Pulmonary artery endothelial cell (primary cell): ENCODE measurements around the gene GALNT15. TPM values are rescaled to one million over a fixed set of nuclear protein-coding genes. Genes with fewer than 3 reads are reported as not detected.

Experiments used
- DNase-seq: peaks from one replicate; pipeline ENCODE4 v3.0.0-alpha.2; 2011; ENCODE audit warnings: low read depth, low spot score
- total RNA-seq: library from RNA; depleted of rRNA; stranded (reverse); fragments of >200 nt; gene quantifications from 2 replicates; pipeline ENCODE4 v1.2.3, GENCODE V29; 2014

Gene GALNT15
- total RNA-seq, 1 donor from 2014 or later, result 18.8 TPM

- DNase-seq, result no peak
Measured at GRCh38 chr3:16251316-16252085, 77.0 kb downstream of the GALNT15 start.

GRCh38 chr3:16252243-16252978, 77.9 kb downstream of the GALNT15 start:
- DNase-seq, result no peak

- DNase-seq, result no peak
Measured at GRCh38 chr3:16252988-16253387, 78.5 kb downstream of the GALNT15 start.

- no peak for DNase-seq
Measured at GRCh38 chr3:16253601-16254000, 79.1 kb downstream of the GALNT15 start.

GRCh38 chr3:16254916-16255315, 80.4 kb downstream of the GALNT15 start:
- DNase-seq, result no peak

GRCh38 chr3:16255326-16255725, 80.8 kb downstream of the GALNT15 start:
- DNase-seq, result no peak

- DNase-seq, result no peak
Measured at GRCh38 chr3:16255726-16256125, 81.2 kb downstream of the GALNT15 start.

- no peak for DNase-seq
Measured at GRCh38 chr3:16257309-16257708, 82.8 kb downstream of the GALNT15 start.

- no peak for DNase-seq
Measured at GRCh38 chr3:16258177-16258576, 83.7 kb downstream of the GALNT15 start.

GRCh38 chr3:16258866-16259265, 84.4 kb downstream of the GALNT15 start:
- DNase-seq, result no peak

- no peak for DNase-seq
Measured at GRCh38 chr3:16260046-16260445, 85.6 kb downstream of the GALNT15 start.

GRCh38 chr3:16262174-16262573, 87.7 kb downstream of the GALNT15 start:
- DNase-seq, result no peak

- no peak for DNase-seq
Measured at GRCh38 chr3:16264174-16264707, 89.8 kb downstream of the GALNT15 start.

GRCh38 chr3:16264708-16265454, 90.4 kb downstream of the GALNT15 start, which contains the start of the genes DPH3 and OXNAD1:
DPH3 (minus strand) TSS chr3:16264943; CDS start chr3:16264876, 67 bp downstream.
OXNAD1 (plus strand) TSS chr3:16265212; CDS start chr3:16270953, 5,741 bp downstream.
- peak; percentile 99 for DNase-seq

GRCh38 chr3:16265455-16265786, 90.9 kb downstream of the GALNT15 start:
- DNase-seq, result no peak

GRCh38 chr3:16266714-16267113, 92.2 kb downstream of the GALNT15 start:
- no peak for DNase-seq

- no peak for DNase-seq
Measured at GRCh38 chr3:16270855-16271254, 96.4 kb downstream of the GALNT15 start.

GRCh38 chr3:16272588-16272987, 98.1 kb downstream of the GALNT15 start:
- DNase-seq, result no peak

- no peak for DNase-seq
Measured at GRCh38 chr3:16273867-16274266, 99.4 kb downstream of the GALNT15 start.

GRCh38 chr3:16277471-16277870, 103.0 kb downstream of the GALNT15 start:
- peak; percentile 3 for DNase-seq

- DNase-seq, result no peak
Measured at GRCh38 chr3:16279010-16279801, 104.7 kb downstream of the GALNT15 start.
